ENCODE data around the gene DOCK10. TPM values are rescaled to one million over a fixed set of nuclear protein-coding genes. Genes with fewer than 3 reads are reported as not detected.

The DOCK10 gene
- total and polyA plus RNA-seq, 9 of the 15 experiments (the other 6 are each of a cell fraction or from before 2014, with no cell fraction given), result 0.01 to 0.87 (median 0.18) TPM

- H3K27ac ChIP-seq (ENCODE audit: extremely low read depth, low read depth, low read length), result no peak overlapping the region
- H3K9ac ChIP-seq (ENCODE audit: insufficient read depth in 1 of 2, low read depth in 2 of 2, low read length in 2 of 2), result no peak overlapping the region
- WGBS (ENCODE audit: insufficient coverage, low coverage, missing lambda C conversion rate), result 5% methylated on average over 5 of the region's 5 CpGs
- TF ChIP-seq, protein P1, sequence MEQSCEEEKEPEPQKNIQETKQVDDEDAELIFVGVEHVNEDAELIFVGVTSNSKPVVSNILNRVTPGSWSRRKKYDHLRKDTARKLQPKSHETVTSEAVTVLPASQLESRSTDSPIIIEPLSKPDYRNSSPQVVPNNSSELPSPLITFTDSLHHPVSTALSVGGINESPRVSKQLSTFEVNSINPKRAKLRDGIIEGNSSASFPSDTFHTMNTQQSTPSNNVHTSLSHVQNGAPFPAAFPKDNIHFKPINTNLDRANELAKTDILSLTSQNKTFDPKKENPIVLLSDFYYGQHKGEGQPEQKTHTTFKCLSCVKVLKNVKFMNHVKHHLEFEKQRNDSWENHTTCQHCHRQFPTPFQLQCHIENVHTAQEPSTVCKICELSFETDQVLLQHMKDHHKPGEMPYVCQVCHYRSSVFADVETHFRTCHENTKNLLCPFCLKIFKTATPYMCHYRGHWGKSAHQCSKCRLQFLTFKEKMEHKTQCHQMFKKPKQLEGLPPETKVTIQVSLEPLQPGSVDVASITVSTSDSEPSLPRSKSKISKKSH (CRISPR knock-in tag; IDR thresholded peaks at IDR 0.05), result no peak
- TF ChIP-seq AFF4 (CRISPR knock-in tag; IDR thresholded peaks at IDR 0.05) (no peak), NUFIP1 (IDR thresholded peaks at IDR 0.05; ENCODE audit: partially characterized antibody) (no peak), ESRRA (IDR thresholded peaks at IDR 0.05; ENCODE audit: borderline replicate concordance, low read depth) (no peak), IFI16 (CRISPR knock-in tag; IDR thresholded peaks at IDR 0.05) (no peak), ZNF212 (CRISPR knock-in tag; IDR thresholded peaks at IDR 0.05) (no peak), ZNF79 (CRISPR knock-in tag; IDR thresholded peaks at IDR 0.05; ENCODE audit: low read depth) (no peak), RHOXF2B (CRISPR knock-in tag; conservative IDR thresholded peaks at IDR 0.05) (no peak), ZNF134 (CRISPR knock-in tag; conservative IDR thresholded peaks at IDR 0.05) (no peak), PHF8 (IDR thresholded peaks at IDR 0.05; ENCODE audit: borderline replicate concordance, low read length) (no peak), KAT2B (IDR thresholded peaks at IDR 0.05; ENCODE audit: low read depth, low read length) (no peak), ZNF445 (CRISPR knock-in tag; IDR thresholded peaks at IDR 0.05; ENCODE audit: low read depth) (no peak), ZNF197 (CRISPR knock-in tag; IDR thresholded peaks at IDR 0.05; ENCODE audit: low read depth) (no peak), HMGXB4 (CRISPR knock-in tag; IDR thresholded peaks at IDR 0.05) (no peak)
- TF ChIP-seq, protein P2, sequence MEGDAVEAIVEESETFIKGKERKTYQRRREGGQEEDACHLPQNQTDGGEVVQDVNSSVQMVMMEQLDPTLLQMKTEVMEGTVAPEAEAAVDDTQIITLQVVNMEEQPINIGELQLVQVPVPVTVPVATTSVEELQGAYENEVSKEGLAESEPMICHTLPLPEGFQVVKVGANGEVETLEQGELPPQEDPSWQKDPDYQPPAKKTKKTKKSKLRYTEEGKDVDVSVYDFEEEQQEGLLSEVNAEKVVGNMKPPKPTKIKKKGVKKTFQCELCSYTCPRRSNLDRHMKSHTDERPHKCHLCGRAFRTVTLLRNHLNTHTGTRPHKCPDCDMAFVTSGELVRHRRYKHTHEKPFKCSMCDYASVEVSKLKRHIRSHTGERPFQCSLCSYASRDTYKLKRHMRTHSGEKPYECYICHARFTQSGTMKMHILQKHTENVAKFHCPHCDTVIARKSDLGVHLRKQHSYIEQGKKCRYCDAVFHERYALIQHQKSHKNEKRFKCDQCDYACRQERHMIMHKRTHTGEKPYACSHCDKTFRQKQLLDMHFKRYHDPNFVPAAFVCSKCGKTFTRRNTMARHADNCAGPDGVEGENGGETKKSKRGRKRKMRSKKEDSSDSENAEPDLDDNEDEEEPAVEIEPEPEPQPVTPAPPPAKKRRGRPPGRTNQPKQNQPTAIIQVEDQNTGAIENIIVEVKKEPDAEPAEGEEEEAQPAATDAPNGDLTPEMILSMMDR (IDR thresholded peaks at IDR 0.05 in 2 of 3, conservative IDR thresholded peaks at IDR 0.05 in 1 of 3; ENCODE audit: insufficient read depth in 2 of 3, low read depth in 1 of 3, low read length in 3 of 3), result no peak
- in situ Hi-C loops (cut with MboI), result no loop called here
- no peaks in the 10 kb centered on the region for H3K27me3 ChIP-seq (ENCODE audit: control insufficient read depth in 2 of 2, insufficient read depth in 2 of 2, low read length in 2 of 2)
- no peaks in the 10 kb centered on the region for H3K36me3 ChIP-seq (ENCODE audit: control insufficient read depth, insufficient read depth, low read length)
- FAIRE-seq, result no peak
- no peaks in the 10 kb centered on the region for H3K9me1 ChIP-seq (ENCODE audit: control insufficient read depth, insufficient read depth, low read length)
- DNase-seq (ENCODE audit: extremely low read depth in 1 of 4, low spot score in 3 of 4), result no peak
- ChIA-PET CTCF (ENCODE audit: low intra/inter-chr PET ratio) (no interaction called here), POLR2A (no interaction called here)
- no peaks in the 10 kb centered on the region for H3K79me2 ChIP-seq (ENCODE audit: control insufficient read depth, insufficient read depth, low read length)
- H2AFZ ChIP-seq (ENCODE audit: low read depth, low read length), result no peak overlapping the region
- ATAC-seq, result no peak
- no peaks in the 10 kb centered on the region for H3K9me3 ChIP-seq (replicated peaks; ENCODE audit: control insufficient read depth, insufficient read depth, low read depth, low read length)
- no peaks in the 10 kb centered on the region for H3K4me1 ChIP-seq (replicated peaks in 1 of 2; ENCODE audit: control insufficient read depth in 2 of 2, insufficient read depth in 2 of 2, low read length in 2 of 2)
- H3K4me3 ChIP-seq, result no peak overlapping the region
- BruUV-seq (replicated peaks), result no TSS peak
- H3K4me2 ChIP-seq (ENCODE audit: insufficient read depth, low read length), result no peak overlapping the region
- H4K20me1 ChIP-seq (replicated peaks; ENCODE audit: control insufficient read depth, insufficient read depth, low read length), result no peaks in the 10 kb centered on the region
- intact Hi-C loops (cut with micrococcal nuclease), result no loop called here
Observed at GRCh38 chr2:225086915-225087314, 44.6 kb upstream of the DOCK10 start.

Measured in K562 (cell line).